HCT116 (cell line): ENCODE measurements around the gene MOGAT3. TPM values are rescaled to one million over a fixed set of nuclear protein-coding genes. Genes with fewer than 3 reads are reported as not detected.

Source experiments
- ATAC-seq: fragments of 200-7000 bp; cut with Tn5 transposase; 2 replicates; pipeline ENCODE4 v1.9.1; 2020; ENCODE audit warnings: mild to moderate bottlenecking, moderate library complexity
- BruUV-seq: library from RNA; stranded (reverse); fragments of 400-500 nt; replicated peaks from 2 replicates; lab custom pipeline; 2021; lab: Mats Ljungman, UMichigan
- CTCF ChIA-PET: fragments of 300-600 bp; sonication (Branson Sonifier 250); formaldehyde crosslinking; loops from one replicate; lab custom pipeline; 2021; ENCODE audit warnings: antibody characterized with exemption; lab: Charles Lee
- POLR2A ChIA-PET: fragments of 300-600, 350-600 bp; sonication (Branson Sonifier 250); formaldehyde crosslinking; loops from one replicate; lab custom pipeline; 2021; ENCODE audit warnings: antibody characterized with exemption; lab: Charles Lee
- RAD21 ChIA-PET, 2 experiments: fragments of 300-600 bp; sonication (Branson Sonifier 250); formaldehyde crosslinking; loops; one replicate each; lab custom pipeline; 2023; ENCODE audit warnings: low total read pairs in 2 of 2; ENCODE audit not compliant: uncharacterized antibody in 2 of 2, unreplicated experiment in 2 of 2, low non-redundant PET in 1 of 2; lab: Charles Lee
- DNase-seq: peaks from one replicate; pipeline ENCODE4 v3.0.0-alpha.2; 2010; ENCODE audit warnings: low read depth, low spot score
- H2AFZ ChIP-seq: fragments of 200-600 bp; shearing (Covaris generic), sonication (generic); 2 replicates; pipeline ENCODE4 v1.6.1; 2017; ENCODE audit warnings: low read depth, mixed run types, mixed read lengths, antibody characterized with exemption, low read length; ENCODE audit not compliant: poor library complexity, severe bottlenecking
- H3K27ac ChIP-seq: 2 replicates; pipeline ENCODE4 v1.5.1; 2012; ENCODE audit warnings: low read depth, low read length
- H3K27me3 ChIP-seq: fragments of 200-600 bp; sonication (generic); 2 replicates; pipeline ENCODE4 v1.6.1; 2016; ENCODE audit warnings: mixed run types, low read length, mixed read lengths; ENCODE audit not compliant: insufficient read depth
- H3K36me3 ChIP-seq, 2 experiments: fragments of 200-500 bp in 1 of 2; fragments of 200-600 bp in 1 of 2; sonication (Bioruptor generic) in 1 of 2; sonication (generic) in 1 of 2; 2 replicates each; pipeline versions ENCODE4 v1.5.1 to v1.6.1; 2014 to 2016; ENCODE audit warnings: low read length in 2 of 2, inconsistent platforms in 1 of 2, mixed read lengths in 1 of 2, mixed run types in 1 of 2; ENCODE audit not compliant: insufficient read depth in 2 of 2, control insufficient read depth in 1 of 2
- H3K4me1 ChIP-seq, 2 experiments: fragments of 200-600 bp in 1 of 2; sonication (generic) in 1 of 2; 2 replicates each; pipeline versions ENCODE4 v1.5.1 to v1.6.1; 2012 to 2017; ENCODE audit warnings: low read length in 2 of 2, inconsistent platforms in 1 of 2, mild to moderate bottlenecking in 1 of 2, mixed read lengths in 1 of 2, mixed run types in 1 of 2, moderate library complexity in 1 of 2; ENCODE audit not compliant: insufficient read depth in 2 of 2, control insufficient read depth in 1 of 2
- H3K4me2 ChIP-seq: fragments of 200-600 bp; sonication (generic); 2 replicates; pipeline ENCODE4 v1.6.1; 2017; ENCODE audit warnings: mixed run types, low read length, mixed read lengths
- H3K4me3 ChIP-seq, 2 experiments: fragments of 200-600 bp in 1 of 2; sonication (generic) in 1 of 2; replicated peaks in 1 of 2; 2 replicates each; pipeline ENCODE4 v1.5.1; 2011 to 2016; ENCODE audit warnings: low read length in 2 of 2, control low read depth in 1 of 2, low read depth in 1 of 2, mild to moderate bottlenecking in 1 of 2, mixed read lengths in 1 of 2, mixed run types in 1 of 2
- H3K79me2 ChIP-seq: fragments of 200-600 bp; sonication (generic); 2 replicates; pipeline ENCODE4 v1.6.1; 2017; ENCODE audit warnings: mild to moderate bottlenecking, mixed run types, low read length, moderate library complexity, mixed read lengths; ENCODE audit not compliant: insufficient read depth
- H3K9ac ChIP-seq: fragments of 200-600 bp; sonication (generic); 2 replicates; pipeline ENCODE4 v1.6.1; 2016; ENCODE audit warnings: low read length, mixed read lengths
- H3K9me2 ChIP-seq: fragments of 200-600 bp; sonication (generic), shearing (Covaris generic); 2 replicates; pipeline ENCODE4 v1.6.1; 2017; ENCODE audit warnings: mixed run types, mild to moderate bottlenecking, moderate library complexity; ENCODE audit not compliant: insufficient read depth
- H3K9me3 ChIP-seq, 2 experiments: fragments of 200-500 bp in 1 of 2; fragments of 200-600 bp in 1 of 2; sonication (Bioruptor generic) in 1 of 2; sonication (generic) in 1 of 2; 2 replicates each; pipeline ENCODE4 v1.6.1; 2014 to 2017; ENCODE audit warnings: low read length in 2 of 2, mixed read lengths in 2 of 2, inconsistent platforms in 1 of 2, low read depth in 1 of 2, mild to moderate bottlenecking in 1 of 2, mixed run types in 1 of 2, moderate library complexity in 1 of 2; ENCODE audit not compliant: control insufficient read depth in 1 of 2, insufficient read depth in 1 of 2
- H4K20me1 ChIP-seq: fragments of 200-600 bp; sonication (generic), shearing (Covaris generic); 2 replicates; pipeline ENCODE4 v1.6.1; 2017; ENCODE audit warnings: mixed run types, mild to moderate bottlenecking, moderate library complexity; ENCODE audit not compliant: insufficient read depth
- CBX3 ChIP-seq: IDR thresholded peaks from 2 replicates; pipeline ENCODE4 v1.6.1; 2012; ENCODE audit warnings: low read depth
- EZH2phosphoT487 ChIP-seq: fragments of 200-600 bp; IDR thresholded peaks from 2 replicates; pipeline ENCODE4 v1.6.1; 2018; ENCODE audit warnings: antibody characterized with exemption, borderline replicate concordance
- SIN3A ChIP-seq: IDR thresholded peaks from 2 replicates; pipeline ENCODE4 v1.6.1; 2012; ENCODE audit warnings: low read depth
- ZFX ChIP-seq: fragments of 450-650 bp; IDR thresholded peaks from 2 replicates; pipeline ENCODE4 v1.6.1; 2017
- intact Hi-C: fragments of 100-400 bp; cut with micrococcal nuclease; formaldehyde crosslinking; loops from 2 replicates; pipeline ENCODE4 v1.10.0; 2022
- total RNA-seq: library from RNA; stranded (reverse); gene quantifications from one replicate; pipeline ENCODE4 v1.2.1, GENCODE V29; 2021; ENCODE audit not compliant: unreplicated experiment
- TF ChIP-seq, protein P1 (sequence below): IDR thresholded peaks from 2 replicates; pipeline ENCODE4 v1.6.1; 2011; ENCODE audit warnings: mild to moderate bottlenecking, low read length, moderate library complexity; ENCODE audit not compliant: insufficient replicate concordance; ENCODE audit errors: extremely low read depth

The MOGAT3 gene
- total RNA-seq, 1 experiment from 2014 or later = not detected

GRCh38 chr7:101175664-101176063 is 25.2 kb downstream of the MOGAT3 start (continued):
- TF ChIP-seq, protein P1, sequence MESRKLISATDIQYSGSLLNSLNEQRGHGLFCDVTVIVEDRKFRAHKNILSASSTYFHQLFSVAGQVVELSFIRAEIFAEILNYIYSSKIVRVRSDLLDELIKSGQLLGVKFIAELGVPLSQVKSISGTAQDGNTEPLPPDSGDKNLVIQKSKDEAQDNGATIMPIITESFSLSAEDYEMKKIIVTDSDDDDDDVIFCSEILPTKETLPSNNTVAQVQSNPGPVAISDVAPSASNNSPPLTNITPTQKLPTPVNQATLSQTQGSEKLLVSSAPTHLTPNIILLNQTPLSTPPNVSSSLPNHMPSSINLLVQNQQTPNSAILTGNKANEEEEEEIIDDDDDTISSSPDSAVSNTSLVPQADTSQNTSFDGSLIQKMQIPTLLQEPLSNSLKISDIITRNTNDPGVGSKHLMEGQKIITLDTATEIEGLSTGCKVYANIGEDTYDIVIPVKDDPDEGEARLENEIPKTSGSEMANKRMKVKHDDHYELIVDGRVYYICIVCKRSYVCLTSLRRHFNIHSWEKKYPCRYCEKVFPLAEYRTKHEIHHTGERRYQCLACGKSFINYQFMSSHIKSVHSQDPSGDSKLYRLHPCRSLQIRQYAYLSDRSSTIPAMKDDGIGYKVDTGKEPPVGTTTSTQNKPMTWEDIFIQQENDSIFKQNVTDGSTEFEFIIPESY = no peak
- no peak for TF ChIP-seq SIN3A
- TF ChIP-seq, all 23 proteins: peak for 0

DNA sequence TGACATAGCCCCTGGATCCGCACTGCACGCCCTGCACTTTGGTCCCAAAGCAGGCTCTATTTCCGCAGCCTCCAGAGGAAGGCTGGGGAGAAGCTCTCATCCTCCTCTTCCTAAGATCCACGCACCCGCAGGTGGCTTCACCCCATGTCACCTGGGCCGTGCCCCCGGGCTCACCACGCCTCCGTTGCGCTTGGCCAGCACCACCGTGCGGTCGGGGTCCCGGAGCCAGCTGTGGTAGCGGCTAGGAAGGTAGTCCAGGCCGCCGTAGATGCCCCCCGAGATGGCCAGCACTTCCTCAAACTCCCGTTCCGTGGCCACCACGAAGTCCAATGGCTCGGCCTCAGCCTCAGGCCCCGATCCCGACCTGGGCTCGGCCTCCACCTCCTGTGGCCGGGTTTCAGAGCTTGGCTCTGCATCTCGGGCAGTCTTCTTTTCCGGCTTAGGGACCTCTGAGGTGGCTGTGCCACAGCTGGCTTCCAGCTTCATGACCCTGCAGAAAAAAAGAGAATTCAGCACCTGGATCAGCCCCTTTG is 26.4 kb downstream of the MOGAT3 start:
- ATAC-seq (peak; percentile 7; the same call in 1 of the 2 replicates), DNase-seq (no peak)
- TF ChIP-seq, protein P1 = no peak
- no peak for TF ChIP-seq ZFX
- TF ChIP-seq CBX3 = no peak
- no peak for TF ChIP-seq EZH2phosphoT487
- ChIA-PET POLR2A (interaction anchor here (0.6 to 2.1 kb wide), 12 partner anchors 8 to 271 kb away, joined by 3 to 23 read pairs (median 5); partner anchors contain the start of genes FIS1, MOGAT3, PLOD3 and SERPINE1), CTCF (interaction anchor here (0.9 to 2.9 kb wide), 7 partner anchors 8 to 108 kb away, joined by 3 to 20 read pairs (median 4); partner anchors contain the start of gene VGF), RAD21 (interaction anchor here in 1 of 2 experiments (0.8 to 1.0 kb wide), 2 partner anchors 18 to 30 kb away, joined by 3 to 4 read pairs; no protein-coding TSS in a partner anchor)
- Histone ChIP-seq H2AFZ (peak overlapping the region; percentile 44), H3K27me3 (no peaks in the 10 kb centered on the region), H3K4me2 (peak overlapping the region; percentile 97), H3K79me2 (no peaks in the 10 kb centered on the region), H3K9ac (no peak overlapping the region), H3K27ac (peak overlapping the region; percentile 67), H3K36me3 (no peaks in the 10 kb centered on the region), H4K20me1 (no peaks in the 10 kb centered on the region), H3K9me3 (no peaks in the 10 kb centered on the region), H3K4me1 (peaks cover 18 to 41% of the 10 kb centered on the region in 2 experiments), H3K4me3 (peak overlapping the region in 1 of 2 experiments; percentile 63; a peak in 1 of 4 replicates), H3K9me2 (no peaks in the 10 kb centered on the region)
- intact Hi-C loops = no loop called here
- TSS peak; percentile 98 for BruUV-seq
